Calu3 (cell line): Measurements from ENCODE around the gene PPM1J. TPM values are rescaled to one million over a fixed set of nuclear protein-coding genes. Genes with fewer than 3 reads are reported as not detected.

Experiments
- BruUV-seq: library from RNA; stranded (reverse); fragments of 400-500 nt; replicated peaks from 2 replicates; lab custom pipeline; 2021; lab: Mats Ljungman, UMichigan
- CTCF ChIA-PET: fragments of 300-600 bp; sonication (Branson Sonifier 250); formaldehyde crosslinking; loops from one replicate; lab custom pipeline; 2022; ENCODE audit warnings: antibody characterized with exemption; lab: Charles Lee
- DNase-seq: peaks from one replicate; pipeline ENCODE4 v3.0.0; 2022
- H3K27ac Mint-ChIP-seq: one replicate; pipeline ENCODE4 v1.8.0; 2022; ENCODE audit warnings: mixed read lengths; ENCODE audit not compliant: unreplicated experiment
- H3K27me3 Mint-ChIP-seq: one replicate; pipeline ENCODE4 v1.8.0; 2022; ENCODE audit warnings: mixed read lengths; ENCODE audit not compliant: unreplicated experiment
- H3K36me3 Mint-ChIP-seq: one replicate; pipeline ENCODE4 v1.8.0; 2022; ENCODE audit warnings: mild to moderate bottlenecking, moderate library complexity, mixed read lengths; ENCODE audit not compliant: insufficient read depth, unreplicated experiment
- H3K4me1 Mint-ChIP-seq: one replicate; pipeline ENCODE4 v1.8.0; 2022; ENCODE audit warnings: mild to moderate bottlenecking, low read depth, mixed read lengths; ENCODE audit not compliant: unreplicated experiment
- H3K4me3 Mint-ChIP-seq: one replicate; pipeline ENCODE4 v1.8.0; 2022; ENCODE audit warnings: mild to moderate bottlenecking, low read depth, moderate library complexity, mixed read lengths; ENCODE audit not compliant: unreplicated experiment
- H3K9me3 Mint-ChIP-seq: one replicate; pipeline ENCODE4 v1.8.0; 2022; ENCODE audit warnings: low read depth, mixed read lengths; ENCODE audit not compliant: unreplicated experiment
- intact Hi-C: fragments of 100-400 bp; cut with micrococcal nuclease; formaldehyde crosslinking; loops from one replicate; pipeline ENCODE4 v1.10.0; 2022; ENCODE audit not compliant: unreplicated experiment
- total RNA-seq: library from RNA; stranded (reverse); gene quantifications from 2 replicates; pipeline ENCODE4 v1.2.3, GENCODE V29; 2022
- TF ChIP-seq, protein P1 (sequence below): fragments of 200-600 bp; IDR thresholded peaks from one replicate; pipeline ENCODE4 v1.8.0; 2022; ENCODE audit warnings: antibody characterized with exemption; ENCODE audit not compliant: unreplicated experiment

Gene PPM1J
- total RNA-seq, 1 experiment from 2014 or later: 1.3 TPM

DNA sequence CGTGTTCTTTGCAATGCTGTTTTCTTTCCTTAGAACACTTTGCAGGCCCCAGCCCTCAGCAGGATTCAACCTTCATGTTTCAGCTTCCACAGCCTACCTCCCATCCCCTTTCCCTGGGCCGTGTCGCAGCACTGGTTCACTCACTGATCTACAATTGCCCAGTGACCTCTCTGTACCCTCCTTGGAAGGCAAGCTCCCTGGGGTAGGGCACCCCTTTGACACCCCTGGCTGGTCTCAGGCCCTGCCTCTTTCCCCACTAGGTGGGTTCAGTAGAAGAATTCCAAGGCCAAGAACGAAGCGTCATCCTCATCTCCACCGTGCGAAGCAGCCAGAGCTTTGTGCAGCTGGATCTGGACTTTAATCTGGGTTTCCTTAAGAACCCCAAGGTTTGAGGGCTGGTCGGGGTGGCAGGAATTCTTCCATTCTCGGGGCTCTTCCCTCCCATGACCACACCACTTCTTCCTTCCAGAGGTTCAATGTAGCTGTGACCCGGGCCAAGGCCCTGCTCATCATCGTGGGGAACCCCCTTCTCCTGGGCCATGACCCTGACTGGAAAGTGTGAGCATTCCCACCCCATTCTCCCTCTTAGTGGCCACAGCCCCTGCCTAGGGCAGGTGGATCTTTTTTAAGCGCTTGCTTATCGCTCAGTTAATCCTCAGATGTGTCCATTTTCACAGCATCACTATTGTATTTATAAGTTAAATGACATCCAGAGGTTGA lies 15.5 kb downstream of the PPM1J start:
- Mint-ChIP-seq H3K9me3 (no peaks in the 10 kb centered on the region), H3K4me3 (no peak overlapping the region), H3K36me3 (peaks cover 58% of the 10 kb centered on the region), H3K4me1 (peaks cover 46% of the 10 kb centered on the region), H3K27me3 (no peaks in the 10 kb centered on the region), H3K27ac (peak overlapping the region; percentile 69)
- no peak for DNase-seq
- BruUV-seq: no TSS peak
- TF ChIP-seq, protein P1, sequence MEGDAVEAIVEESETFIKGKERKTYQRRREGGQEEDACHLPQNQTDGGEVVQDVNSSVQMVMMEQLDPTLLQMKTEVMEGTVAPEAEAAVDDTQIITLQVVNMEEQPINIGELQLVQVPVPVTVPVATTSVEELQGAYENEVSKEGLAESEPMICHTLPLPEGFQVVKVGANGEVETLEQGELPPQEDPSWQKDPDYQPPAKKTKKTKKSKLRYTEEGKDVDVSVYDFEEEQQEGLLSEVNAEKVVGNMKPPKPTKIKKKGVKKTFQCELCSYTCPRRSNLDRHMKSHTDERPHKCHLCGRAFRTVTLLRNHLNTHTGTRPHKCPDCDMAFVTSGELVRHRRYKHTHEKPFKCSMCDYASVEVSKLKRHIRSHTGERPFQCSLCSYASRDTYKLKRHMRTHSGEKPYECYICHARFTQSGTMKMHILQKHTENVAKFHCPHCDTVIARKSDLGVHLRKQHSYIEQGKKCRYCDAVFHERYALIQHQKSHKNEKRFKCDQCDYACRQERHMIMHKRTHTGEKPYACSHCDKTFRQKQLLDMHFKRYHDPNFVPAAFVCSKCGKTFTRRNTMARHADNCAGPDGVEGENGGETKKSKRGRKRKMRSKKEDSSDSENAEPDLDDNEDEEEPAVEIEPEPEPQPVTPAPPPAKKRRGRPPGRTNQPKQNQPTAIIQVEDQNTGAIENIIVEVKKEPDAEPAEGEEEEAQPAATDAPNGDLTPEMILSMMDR: no peak
- intact Hi-C loops: no loop called here
- CTCF ChIA-PET: interaction anchor here (1.6 kb wide), 1 partner anchor 26 kb away, joined by 10 read pairs; the partner anchor contains the start of gene MOV10

DNA sequence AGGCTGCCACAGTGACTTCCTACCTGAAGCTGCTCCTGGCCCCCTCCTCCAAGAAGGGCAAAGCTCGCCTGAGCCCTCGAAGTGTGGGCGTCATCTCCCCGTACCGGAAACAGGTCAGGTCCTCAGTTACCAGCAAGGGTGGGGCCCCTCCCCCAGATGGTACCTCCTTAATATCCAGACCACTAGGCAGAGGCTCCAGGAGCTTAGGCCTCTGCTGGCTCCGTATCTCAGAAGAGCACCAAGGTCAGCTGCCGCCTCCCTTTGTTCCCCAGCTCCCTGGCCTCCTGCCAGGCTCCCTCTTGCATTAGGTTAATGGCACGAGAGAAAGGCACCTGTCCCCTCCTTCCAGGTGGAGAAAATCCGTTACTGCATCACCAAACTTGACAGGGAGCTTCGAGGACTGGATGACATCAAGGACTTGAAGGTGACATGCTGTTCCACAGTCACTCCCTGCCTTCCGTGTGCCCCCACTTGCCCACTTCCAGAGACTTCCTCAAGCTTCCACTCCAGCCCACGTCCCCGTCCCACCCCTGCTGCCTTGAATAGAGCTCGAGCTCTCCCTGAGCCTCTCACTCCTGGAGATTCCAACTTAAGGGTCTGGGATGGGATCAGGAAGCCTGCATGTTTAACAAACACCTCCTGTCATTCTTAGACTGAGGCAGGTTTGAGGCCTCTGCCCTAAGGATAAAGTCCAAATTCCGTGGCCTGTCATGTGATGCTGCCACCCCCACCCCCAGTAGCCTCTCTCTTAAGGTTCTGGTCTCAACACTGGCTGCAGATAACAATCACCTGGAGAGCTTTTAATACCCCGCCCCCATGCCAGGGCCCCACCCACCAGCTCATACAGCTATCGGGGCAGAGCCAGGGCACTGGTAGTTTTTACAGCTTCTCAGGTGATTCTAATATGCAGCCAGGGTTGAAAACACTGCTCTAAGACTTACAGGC lies 16.5 kb downstream of the PPM1J start:
- intact Hi-C loops: no loop called here
- Mint-ChIP-seq H3K4me1 (peaks cover 39% of the 10 kb centered on the region), H3K4me3 (peak overlapping the region; percentile 21), H3K36me3 (peaks cover 52% of the 10 kb centered on the region), H3K27ac (peak overlapping the region; percentile 69), H3K27me3 (no peaks in the 10 kb centered on the region), H3K9me3 (no peaks in the 10 kb centered on the region)
- BruUV-seq: no TSS peak
- DNase-seq: peak; percentile 69
- CTCF ChIA-PET: interaction anchor here (1.6 kb wide), 1 partner anchor 25 kb away, joined by 10 read pairs; the partner anchor contains the start of gene MOV10
- TF ChIP-seq, protein P1: no peak

DNA sequence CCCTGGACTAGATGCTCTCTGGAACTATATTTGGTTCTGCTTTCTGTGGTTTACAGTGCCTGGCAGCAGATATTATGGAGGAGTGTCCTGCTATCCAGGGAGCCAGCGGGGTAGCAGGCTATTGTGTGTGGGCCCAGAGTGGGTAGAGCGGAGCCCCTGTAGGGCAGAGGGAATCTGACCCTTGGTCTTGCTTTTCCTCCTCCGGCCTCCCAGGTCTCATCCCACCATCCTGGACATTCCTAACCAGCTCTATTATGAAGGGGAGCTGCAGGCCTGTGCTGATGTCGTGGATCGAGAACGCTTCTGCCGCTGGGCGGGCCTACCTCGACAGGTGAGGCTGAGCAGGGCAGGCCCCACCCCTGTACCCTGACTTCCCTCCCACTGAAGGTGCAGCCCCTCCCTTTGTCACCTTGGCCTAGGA lies 17.3 kb downstream of the PPM1J start:
- Mint-ChIP-seq H3K4me1 (peaks cover 39% of the 10 kb centered on the region), H3K36me3 (peaks cover 44% of the 10 kb centered on the region)

More for the DNA sequence above, 17.3 kb downstream of the PPM1J start:
- no peak overlapping the region for H3K27ac Mint-ChIP-seq
- intact Hi-C loops: no loop called here
- no peaks in the 10 kb centered on the region for H3K27me3 Mint-ChIP-seq
- no TSS peak for BruUV-seq
- CTCF ChIA-PET: interaction anchor here (1.6 kb wide), 1 partner anchor 24 kb away, joined by 10 read pairs; the partner anchor contains the start of gene MOV10
- no peak overlapping the region for H3K4me3 Mint-ChIP-seq
- TF ChIP-seq, protein P1: no peak
- H3K9me3 Mint-ChIP-seq: no peaks in the 10 kb centered on the region
- DNase-seq: no peak
